NCI-H128 (cell line): ENCODE results near the gene NUP210L.

Experiments
- DNase-seq: peaks from one replicate; lab custom pipeline; 2025; ENCODE audit not compliant: unreplicated experiment; lab: John Stamatoyannopoulos, UW

Gene NUP210L

GRCh38 chr1:153945795-153946621, 208.9 kb downstream of the NUP210L start:
- no peak for DNase-seq

GRCh38 chr1:153945131-153945794, 209.6 kb downstream of the NUP210L start:
- DNase-seq: no peak

GRCh38 chr1:153944827-153945117, 210.1 kb downstream of the NUP210L start:
- DNase-seq: no peak

- no peak for DNase-seq
Measured at GRCh38 chr1:153944005-153944826, 210.7 kb downstream of the NUP210L start.

- DNase-seq: no peak
Measured at GRCh38 chr1:153942766-153943549, 211.9 kb downstream of the NUP210L start.
